Natural killer cell (primary cell): ENCODE data around the gene TBCB. TPM values are rescaled to one million over a fixed set of nuclear protein-coding genes. Genes with fewer than 3 reads are reported as not detected.

Experiments used
- ATAC-seq, 3 donors: fragments of 150-1000 bp in 2 of 3; fragments of 200-7000 bp in 1 of 3; cut with Tn5 transposase; 1 replicate in 1 of 3; 2 replicates in 2 of 3; pipeline ENCODE4 v1.10.0; 2021; ENCODE audit warnings: mild to moderate bottlenecking in 2 of 3, moderate library complexity in 2 of 3
- DNase-seq, 2 donors: peaks; one replicate each; pipeline versions ENCODE4 v3.0.0 to v3.0.0-alpha.2; 2013 to 2021; ENCODE audit warnings: mixed read lengths in 1 of 2
- H3K27ac ChIP-seq: one replicate; pipeline ENCODE4 v1.5.1; 2013; ENCODE audit warnings: mild to moderate bottlenecking, low read length
- H3K27me3 ChIP-seq: one replicate; pipeline ENCODE4 v1.6.1; 2013; ENCODE audit warnings: low read length; ENCODE audit not compliant: control insufficient read depth, insufficient read depth
- H3K36me3 ChIP-seq: one replicate; pipeline ENCODE4 v1.6.1; 2013; ENCODE audit warnings: low read length; ENCODE audit not compliant: control insufficient read depth, insufficient read depth
- H3K4me1 ChIP-seq: one replicate; pipeline ENCODE4 v1.6.1; 2013; ENCODE audit warnings: low read length; ENCODE audit not compliant: control insufficient read depth, insufficient read depth
- H3K4me3 ChIP-seq: one replicate; pipeline ENCODE4 v1.5.1; 2013; ENCODE audit warnings: low read length
- H3K9me3 ChIP-seq: one replicate; pipeline ENCODE4 v1.6.1; 2013; ENCODE audit warnings: low read length; ENCODE audit not compliant: control insufficient read depth, insufficient read depth
- H3K27ac Mint-ChIP-seq, 2 donors: one replicate each; pipeline ENCODE4 v1.8.0; 2022; ENCODE audit warnings: mild to moderate bottlenecking in 2 of 2, mixed read lengths in 2 of 2, moderate library complexity in 1 of 2
- H3K27me3 Mint-ChIP-seq, 2 donors: one replicate each; pipeline ENCODE4 v1.8.0; 2022; ENCODE audit warnings: low read depth in 2 of 2, mixed read lengths in 2 of 2
- H3K36me3 Mint-ChIP-seq: one replicate; pipeline ENCODE4 v1.8.0; 2022; ENCODE audit warnings: mixed read lengths
- H3K4me1 Mint-ChIP-seq, 2 donors: one replicate each; pipeline ENCODE4 v1.8.0; 2022; ENCODE audit warnings: mixed read lengths in 2 of 2
- H3K4me3 Mint-ChIP-seq: one replicate; pipeline ENCODE4 v1.8.0; 2022; ENCODE audit warnings: mild to moderate bottlenecking, moderate library complexity, mixed read lengths
- H3K9me3 Mint-ChIP-seq, 2 donors: one replicate each; pipeline ENCODE4 v1.8.0; 2022; ENCODE audit warnings: mixed read lengths in 2 of 2
- WGBS: methylation state at CpG from one replicate; pipeline ENCODE4 v1.1.7; 2013; ENCODE audit warnings: missing lambda C conversion rate; ENCODE audit not compliant: insufficient coverage; 5-methylcytosine and 5-hydroxymethylcytosine counted together
- intact Hi-C: fragments of 100-400 bp; cut with micrococcal nuclease; formaldehyde crosslinking; loops from one replicate; pipeline ENCODE4 v1.14.2; 2022
- total RNA-seq, 4 donors: library from RNA; stranded (reverse); fragments of 120-200 nt in 1 of 4; gene quantifications; one replicate each; pipeline versions ENCODE4 v1.2.3 to v1.2.4, GENCODE V29; 2013 to 2022
- TF ChIP-seq, protein P1 (sequence below): fragments of 200-600 bp; IDR thresholded peaks from one replicate; pipeline ENCODE4 v1.8.0; 2022; ENCODE audit warnings: antibody characterized with exemption

The TBCB gene
- total RNA-seq, 3 donors from 2014 or later (not counting 1 experiment from before 2014, with no cell fraction given), result 153 to 180 (median 175) TPM

DNA sequence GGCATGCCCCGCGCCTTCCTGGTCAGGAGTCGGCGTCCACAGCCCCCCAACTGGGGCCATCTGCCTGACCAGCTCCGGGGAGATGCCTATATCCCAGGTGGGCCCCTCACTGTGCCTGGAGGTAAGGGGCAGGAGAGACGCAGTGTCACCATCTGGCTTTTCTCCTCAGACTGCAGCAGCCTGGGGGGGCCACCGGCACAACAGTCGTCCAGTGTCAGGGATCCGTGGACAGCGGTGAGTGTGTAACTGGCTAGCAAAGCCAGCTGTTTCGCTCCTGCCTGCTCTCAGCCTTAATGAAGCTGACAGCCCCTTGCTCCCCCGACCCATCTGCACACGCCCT lies 4.1 kb upstream of the TBCB start:
- DNase-seq (no peak), ATAC-seq (no peak)
- Histone ChIP-seq H3K27ac (no peak overlapping the region), H3K4me1 (peaks cover 22% of the 10 kb centered on the region), H3K27me3 (no peaks in the 10 kb centered on the region), H3K9me3 (no peaks in the 10 kb centered on the region), H3K4me3 (no peak overlapping the region), H3K36me3 (peaks cover 14% of the 10 kb centered on the region)
- 91% methylated on average over 13 of the region's 13 CpGs for WGBS
- TF ChIP-seq, protein P1, sequence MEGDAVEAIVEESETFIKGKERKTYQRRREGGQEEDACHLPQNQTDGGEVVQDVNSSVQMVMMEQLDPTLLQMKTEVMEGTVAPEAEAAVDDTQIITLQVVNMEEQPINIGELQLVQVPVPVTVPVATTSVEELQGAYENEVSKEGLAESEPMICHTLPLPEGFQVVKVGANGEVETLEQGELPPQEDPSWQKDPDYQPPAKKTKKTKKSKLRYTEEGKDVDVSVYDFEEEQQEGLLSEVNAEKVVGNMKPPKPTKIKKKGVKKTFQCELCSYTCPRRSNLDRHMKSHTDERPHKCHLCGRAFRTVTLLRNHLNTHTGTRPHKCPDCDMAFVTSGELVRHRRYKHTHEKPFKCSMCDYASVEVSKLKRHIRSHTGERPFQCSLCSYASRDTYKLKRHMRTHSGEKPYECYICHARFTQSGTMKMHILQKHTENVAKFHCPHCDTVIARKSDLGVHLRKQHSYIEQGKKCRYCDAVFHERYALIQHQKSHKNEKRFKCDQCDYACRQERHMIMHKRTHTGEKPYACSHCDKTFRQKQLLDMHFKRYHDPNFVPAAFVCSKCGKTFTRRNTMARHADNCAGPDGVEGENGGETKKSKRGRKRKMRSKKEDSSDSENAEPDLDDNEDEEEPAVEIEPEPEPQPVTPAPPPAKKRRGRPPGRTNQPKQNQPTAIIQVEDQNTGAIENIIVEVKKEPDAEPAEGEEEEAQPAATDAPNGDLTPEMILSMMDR, result no peak
- intact Hi-C loops, result loop anchor here (10.0 kb wide), 1 partner anchor 116 kb away; the partner anchor contains the start of gene SDHAF1
- Mint-ChIP-seq H3K9me3 (no peaks in the 10 kb centered on the region), H3K4me1 (peaks cover 21 to 34% of the 10 kb centered on the region in 2 donors), H3K27me3 (no peaks in the 10 kb centered on the region), H3K36me3 (no peaks in the 10 kb centered on the region), H3K4me3 (no peak overlapping the region), H3K27ac (no peak overlapping the region)

DNA sequence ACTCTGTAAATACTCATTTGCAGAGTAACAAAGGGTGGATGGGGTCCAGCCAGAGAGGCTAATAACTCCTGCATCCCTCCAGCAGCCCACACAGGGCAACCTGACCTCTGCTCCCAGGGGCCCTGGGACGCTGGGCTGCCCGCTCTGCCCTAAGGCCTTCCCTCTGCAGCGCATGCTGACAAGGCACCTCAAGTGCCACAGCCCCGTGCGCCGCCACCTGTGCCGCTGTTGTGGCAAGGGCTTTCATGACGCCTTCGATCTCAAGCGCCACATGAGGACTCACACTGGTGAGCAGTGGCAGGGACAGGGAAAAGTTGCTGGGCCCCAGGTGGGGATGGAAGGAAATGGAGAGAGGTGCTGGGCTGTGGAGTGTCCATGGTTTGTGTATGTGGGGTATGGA lies 2.6 kb upstream of the TBCB start:
- Histone ChIP-seq H3K36me3 (peaks cover 17% of the 10 kb centered on the region), H3K27me3 (no peaks in the 10 kb centered on the region), H3K9me3 (no peaks in the 10 kb centered on the region), H3K4me1 (peaks cover 29% of the 10 kb centered on the region), H3K27ac (no peak overlapping the region), H3K4me3 (no peak overlapping the region)
- Mint-ChIP-seq H3K4me3 (peak overlapping the region; percentile 90), H3K36me3 (no peaks in the 10 kb centered on the region), H3K4me1 (peaks cover 31 to 46% of the 10 kb centered on the region in 2 donors), H3K27me3 (no peaks in the 10 kb centered on the region), H3K27ac (peak overlapping the region; percentile 95 to 99), H3K9me3 (no peaks in the 10 kb centered on the region)
- no peak for ATAC-seq
- intact Hi-C loops, result loop anchor here (10.0 kb wide), 1 partner anchor 118 kb away; the partner anchor contains the start of gene SDHAF1
- TF ChIP-seq, protein P1, result no peak
- 98% methylated on average over 10 of the region's 10 CpGs for WGBS
- DNase-seq, result no peak

DNA sequence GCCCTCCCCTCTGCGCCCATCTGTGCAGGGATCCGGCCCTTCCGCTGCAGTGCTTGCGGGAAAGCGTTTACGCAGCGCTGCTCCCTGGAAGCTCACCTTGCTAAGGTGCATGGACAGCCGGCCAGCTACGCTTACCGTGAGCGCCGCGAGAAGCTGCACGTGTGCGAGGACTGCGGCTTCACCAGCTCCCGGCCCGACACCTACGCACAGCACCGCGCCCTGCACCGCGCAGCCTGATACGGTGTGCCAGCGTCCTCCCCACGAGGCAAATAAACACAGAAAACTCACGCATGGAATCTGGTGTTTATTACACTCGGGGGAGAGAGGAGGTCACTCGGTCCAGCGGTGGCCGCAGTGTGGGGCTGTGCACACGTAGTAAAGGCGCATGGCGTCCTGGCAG lies 1.8 kb upstream of the TBCB start:
- 97% methylated on average over 34 of the region's 34 CpGs for WGBS
- peak overlapping the region; percentile 95 to 99 for H3K27ac Mint-ChIP-seq
- H3K9me3 Mint-ChIP-seq, result no peaks in the 10 kb centered on the region
- TF ChIP-seq, protein P1, result no peak
- no peaks in the 10 kb centered on the region for H3K36me3 Mint-ChIP-seq
- Histone ChIP-seq H3K36me3 (peaks cover 21% of the 10 kb centered on the region), H3K9me3 (no peaks in the 10 kb centered on the region), H3K4me3 (no peak overlapping the region), H3K27me3 (no peaks in the 10 kb centered on the region), H3K4me1 (peaks cover 29% of the 10 kb centered on the region), H3K27ac (no peak overlapping the region)
- DNase-seq, result no peak
- no peaks in the 10 kb centered on the region for H3K27me3 Mint-ChIP-seq
- peaks cover 31 to 51% of the 10 kb centered on the region in 2 donors for H3K4me1 Mint-ChIP-seq
- intact Hi-C loops, result loop anchor here (10.0 kb wide), 1 partner anchor 119 kb away; the partner anchor contains the start of gene SDHAF1
- peak overlapping the region; percentile 90 for H3K4me3 Mint-ChIP-seq
- ATAC-seq, result no peak
